GM12892 (cell line): Measurements from ENCODE around the gene TRIM33.
"Not testable (repeated sequence)": the region's sequence is repeated elsewhere in the genome, so short reads cannot be mapped to it uniquely, and the experiment has no call there.

Source experiments
- DNase-seq: peaks from one replicate; pipeline ENCODE4 v3.0.0; 2011; ENCODE audit not compliant: insufficient read length
- FAIRE-seq: peaks from 2 replicates; lab custom pipeline; 2011; peaks lifted over from hg19 to GRCh38; lab: Jason Lieb, UNC
- POLR2A ChIP-seq: IDR thresholded peaks from 2 replicates; pipeline ENCODE4 v1.6.1; 2011; ENCODE audit warnings: low read depth, low read length, control low read depth
- POLR2AphosphoS5 ChIP-seq: IDR thresholded peaks from 2 replicates; pipeline ENCODE4 v1.6.1; 2011; ENCODE audit warnings: low read depth, low read length, control low read depth
- TAF1 ChIP-seq: IDR thresholded peaks from 2 replicates; pipeline ENCODE4 v1.6.1; 2011; ENCODE audit warnings: low read depth, mild to moderate bottlenecking, control low read depth, low read length, borderline replicate concordance

TRIM33 gene

DNA sequence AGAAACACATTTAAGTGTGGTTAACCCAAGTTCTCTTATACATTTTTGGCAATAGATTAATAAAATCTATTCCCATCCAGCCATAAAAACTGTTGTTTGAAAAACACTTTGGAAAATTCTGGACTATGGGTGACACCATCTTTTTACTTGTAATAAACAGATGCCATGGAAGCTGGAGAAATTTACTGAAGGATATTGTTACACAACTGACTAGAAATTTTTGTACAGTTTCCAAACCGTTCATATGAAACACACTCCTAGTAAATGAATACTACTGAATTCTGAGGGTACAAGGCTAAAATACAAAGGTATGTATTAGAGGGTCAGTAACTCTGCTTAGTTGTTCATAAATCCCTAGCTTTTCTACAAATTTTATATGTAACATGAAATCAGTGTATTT lies 48.7 kb downstream of the TRIM33 start:
- no peak for TF ChIP-seq POLR2A
- no peak for TF ChIP-seq POLR2AphosphoS5
- TF ChIP-seq TAF1: no peak
- DNase-seq (no peak), FAIRE-seq (no peak)

DNA sequence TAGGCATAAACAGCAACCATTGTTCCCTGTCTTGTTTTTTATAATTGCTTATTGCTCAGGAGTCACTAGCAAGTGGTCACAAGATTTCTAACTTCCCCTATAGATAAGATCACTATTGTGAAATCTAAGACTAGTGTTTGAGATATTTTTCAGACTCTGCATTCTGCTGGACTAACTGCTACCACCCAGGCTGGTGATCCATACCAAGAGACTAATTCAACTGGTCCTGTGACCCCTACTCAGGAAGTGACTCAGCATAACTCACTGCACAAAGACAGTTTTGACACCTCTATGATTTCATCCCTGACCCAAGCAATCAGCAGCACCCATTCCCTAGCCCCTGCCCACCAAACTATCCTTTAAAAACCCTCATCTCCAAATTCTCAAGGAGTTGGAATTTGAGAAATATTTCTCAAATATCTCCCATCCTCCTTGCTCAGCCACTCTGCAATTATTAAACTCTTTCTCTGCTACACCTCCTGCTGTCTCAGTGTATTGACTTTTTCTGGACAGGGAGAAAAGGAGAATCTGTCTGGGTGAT lies 52.7 kb downstream of the TRIM33 start:
- no peak for DNase-seq
- TF ChIP-seq POLR2AphosphoS5 (no peak), POLR2A (no peak), TAF1 (no peak)
- FAIRE-seq: no peak

DNA sequence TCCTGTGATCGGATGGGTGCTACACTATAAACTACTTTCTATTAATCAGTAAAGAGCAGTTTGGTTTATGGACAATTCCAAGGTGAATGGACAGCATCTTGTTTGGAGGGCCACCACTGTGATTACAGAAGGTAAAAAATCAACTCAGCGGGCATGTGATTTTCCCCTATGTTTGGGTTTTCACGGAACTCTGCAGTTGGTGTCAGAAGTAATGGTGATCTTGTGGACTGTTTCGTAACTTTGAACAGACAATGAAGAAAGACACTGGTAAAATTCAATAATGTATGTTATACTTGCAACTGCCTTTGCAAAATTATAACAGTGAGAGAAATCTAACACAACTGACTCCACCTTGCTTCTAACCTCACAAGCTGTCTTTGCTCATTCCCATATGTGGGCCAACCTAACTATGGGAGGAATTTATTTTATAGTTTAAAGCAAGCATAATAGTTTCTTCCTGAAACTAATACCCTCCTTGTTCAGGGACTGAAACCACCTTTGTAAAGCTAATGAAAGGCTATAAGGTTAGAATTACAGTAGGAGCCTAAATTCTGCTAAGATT lies 53.2 kb downstream of the TRIM33 start:
- DNase-seq: no peak
- TF ChIP-seq TAF1: no peak
- no peak for TF ChIP-seq POLR2AphosphoS5
- TF ChIP-seq POLR2A: no peak
- no peak for FAIRE-seq

DNA sequence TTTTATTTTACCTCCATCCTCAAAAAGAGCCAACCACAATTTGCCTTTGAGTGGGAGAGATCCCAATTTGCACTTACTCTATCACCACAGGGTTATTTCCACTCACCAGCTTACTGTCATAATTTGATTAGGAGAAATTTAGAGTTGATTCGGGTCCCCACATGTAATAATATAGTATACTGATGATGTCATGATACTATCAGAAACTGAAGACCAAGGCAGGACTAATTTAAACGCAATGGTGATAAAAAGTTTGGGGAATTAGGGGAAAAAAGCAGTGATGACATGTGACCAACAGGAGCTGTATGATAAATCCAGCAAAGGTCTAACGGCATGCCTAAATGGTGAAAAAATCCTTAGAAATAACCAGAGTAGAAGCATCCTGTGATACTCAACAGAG lies 54.4 kb downstream of the TRIM33 start:
- no peak for FAIRE-seq
- TF ChIP-seq TAF1: no peak
- no peak for TF ChIP-seq POLR2AphosphoS5
- TF ChIP-seq POLR2A: no peak
- DNase-seq: no peak

DNA sequence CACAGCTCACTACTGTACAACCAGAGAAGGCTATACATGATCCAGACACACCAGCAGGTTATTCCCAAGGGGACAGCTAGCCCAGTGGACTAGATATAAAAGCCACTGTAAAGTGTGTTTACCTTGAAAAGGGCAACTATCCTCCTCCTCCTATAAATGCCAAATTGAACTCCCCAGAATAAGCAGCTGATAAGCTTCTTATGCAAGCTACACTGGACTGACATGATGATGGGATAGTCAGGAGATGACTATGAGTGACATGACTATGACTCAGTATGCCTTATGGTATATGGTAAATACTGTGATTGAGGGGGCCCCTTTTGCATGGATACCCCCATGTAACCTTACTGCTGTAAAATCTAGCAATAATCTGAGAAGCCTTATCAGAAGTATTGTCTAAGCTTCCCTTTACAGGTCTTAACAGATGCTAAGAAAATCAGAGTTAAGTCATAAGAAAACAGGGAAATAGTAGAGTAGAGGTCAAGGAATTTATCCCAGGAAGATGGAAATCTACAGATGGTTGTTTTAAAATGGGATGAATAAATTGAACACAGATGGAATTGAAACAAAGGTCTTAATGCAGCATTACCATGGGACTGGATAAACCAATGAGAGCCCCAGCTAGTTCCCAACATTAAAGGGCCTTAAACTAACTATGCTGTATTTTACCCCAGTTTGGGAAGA lies 55.8 kb downstream of the TRIM33 start:
- FAIRE-seq (no peak), DNase-seq (no peak)
- TF ChIP-seq TAF1 (no peak), POLR2A (no peak), POLR2AphosphoS5 (no peak)

DNA sequence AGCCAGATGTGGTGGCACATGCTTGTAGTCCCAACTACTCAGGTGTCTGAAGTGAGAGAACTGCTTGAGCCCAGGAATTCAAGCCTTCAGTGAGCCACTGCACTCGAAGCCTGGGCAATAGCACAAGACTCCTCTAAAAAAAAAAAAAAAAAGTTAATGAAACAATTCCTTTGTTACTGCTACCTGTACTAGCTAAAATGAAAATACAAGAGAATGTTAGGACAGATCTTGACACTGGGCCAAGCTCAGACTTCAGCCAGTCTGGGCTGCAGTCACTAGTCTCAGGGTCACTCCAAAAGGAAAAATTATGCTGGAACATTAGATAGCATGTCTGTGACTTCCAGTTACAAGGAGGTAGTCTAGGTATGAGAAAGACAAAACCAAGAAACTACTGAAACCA lies 56.5 kb downstream of the TRIM33 start:
- FAIRE-seq: no peak
- no peak for TF ChIP-seq POLR2A

DNA sequence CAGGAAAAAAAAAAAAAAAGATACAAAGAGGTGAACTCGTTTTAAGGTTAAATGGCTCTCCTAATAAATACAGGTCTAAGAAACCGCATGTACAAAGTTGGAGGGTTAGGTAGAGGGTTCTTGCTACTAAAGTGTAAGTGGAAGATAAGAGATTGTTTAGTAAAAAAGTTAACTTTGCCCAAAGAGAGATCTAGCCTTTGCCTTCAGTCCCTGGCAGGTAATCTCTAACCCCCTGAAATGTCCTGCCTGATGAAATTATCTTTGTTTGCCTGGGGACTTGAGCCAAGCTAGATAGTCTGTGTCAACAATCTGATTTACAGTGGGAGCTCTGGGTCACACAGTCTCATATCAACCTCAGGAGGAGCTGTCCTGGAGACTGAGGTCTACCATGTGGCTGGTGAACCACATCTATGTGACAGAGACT lies 57.6 kb downstream of the TRIM33 start:
- TF ChIP-seq TAF1: no peak
- TF ChIP-seq POLR2A: no peak
- no peak for TF ChIP-seq POLR2AphosphoS5
- FAIRE-seq (no peak), DNase-seq (no peak)

More for the DNA sequence above, 56.5 kb downstream of the TRIM33 start:
- no peak for DNase-seq

DNA sequence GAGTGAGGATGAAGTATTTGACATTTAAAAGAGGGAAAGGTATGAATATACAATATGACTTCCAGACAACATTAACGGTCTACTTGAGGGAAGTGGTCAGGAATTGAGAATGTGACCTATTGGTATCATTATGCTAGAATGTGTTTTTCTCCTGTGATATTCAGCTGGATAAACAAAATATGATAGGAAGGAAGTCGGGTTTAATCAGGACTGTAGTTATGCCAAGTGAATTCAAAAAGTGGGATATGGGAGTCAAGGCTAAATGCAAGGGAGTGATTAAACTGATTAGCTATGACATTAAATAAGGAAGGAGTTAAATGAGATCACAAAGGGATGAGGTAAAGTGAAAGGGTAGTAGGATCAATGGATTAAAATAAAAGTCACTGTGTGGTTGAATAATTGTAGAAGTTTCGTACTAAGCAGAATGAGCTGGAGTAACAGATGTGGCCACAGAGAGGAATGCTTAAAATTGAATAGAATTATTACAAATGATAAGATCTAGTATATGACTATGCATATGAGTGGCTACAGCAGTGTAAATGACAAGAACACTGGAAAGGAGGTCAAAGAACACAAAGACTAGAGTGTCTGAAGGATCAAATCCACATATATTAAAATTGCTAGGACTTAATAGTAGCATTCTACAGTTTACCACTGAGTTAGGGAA lies 62.5 kb downstream of the TRIM33 start:
- FAIRE-seq: no peak
- TF ChIP-seq TAF1: no peak
- no peak for TF ChIP-seq POLR2A
- TF ChIP-seq POLR2AphosphoS5: no peak
- no peak for DNase-seq

DNA sequence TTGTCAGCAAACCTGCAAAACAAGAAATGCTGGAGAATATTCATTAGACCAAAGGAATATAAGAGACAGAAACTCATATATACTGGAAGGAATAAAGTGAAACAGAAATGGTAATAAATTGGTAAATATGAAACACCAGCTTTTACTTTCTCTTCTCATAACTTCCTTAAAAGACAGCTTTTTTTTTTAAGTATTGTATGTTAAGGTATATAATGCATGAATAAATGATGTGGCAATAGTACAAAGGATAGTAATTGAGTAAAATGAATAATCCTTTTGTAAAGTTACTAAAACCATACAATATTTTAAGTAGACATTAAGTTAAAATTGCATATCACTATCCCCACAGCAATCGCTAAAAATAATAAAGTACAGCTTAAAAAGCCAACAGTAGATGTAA lies 64.8 kb downstream of the TRIM33 start:
- TF ChIP-seq POLR2AphosphoS5 (no peak), POLR2A (no peak), TAF1 (no peak)
- no peak for DNase-seq
- no peak for FAIRE-seq

DNA sequence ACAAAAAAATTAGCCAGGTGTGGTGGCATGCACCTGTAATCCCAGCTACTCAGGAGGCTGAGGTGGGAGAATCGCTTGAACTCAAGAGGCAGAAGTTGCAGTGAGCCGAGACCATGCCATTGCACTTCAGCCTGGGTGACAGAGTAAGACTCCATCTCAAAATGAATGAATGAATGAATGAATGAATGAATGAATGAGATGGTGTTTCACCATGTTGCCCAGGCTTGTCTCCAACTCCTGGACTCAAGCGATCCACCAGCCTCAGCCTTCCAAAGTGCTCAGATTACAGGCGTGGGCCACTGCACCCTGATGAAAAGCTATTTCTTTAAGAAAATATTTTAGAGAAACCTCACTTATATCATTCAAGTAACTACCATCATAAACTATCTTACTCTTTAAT lies 67.8 kb downstream of the TRIM33 start:
- FAIRE-seq, DNase-seq: not testable (repeated sequence)

DNA sequence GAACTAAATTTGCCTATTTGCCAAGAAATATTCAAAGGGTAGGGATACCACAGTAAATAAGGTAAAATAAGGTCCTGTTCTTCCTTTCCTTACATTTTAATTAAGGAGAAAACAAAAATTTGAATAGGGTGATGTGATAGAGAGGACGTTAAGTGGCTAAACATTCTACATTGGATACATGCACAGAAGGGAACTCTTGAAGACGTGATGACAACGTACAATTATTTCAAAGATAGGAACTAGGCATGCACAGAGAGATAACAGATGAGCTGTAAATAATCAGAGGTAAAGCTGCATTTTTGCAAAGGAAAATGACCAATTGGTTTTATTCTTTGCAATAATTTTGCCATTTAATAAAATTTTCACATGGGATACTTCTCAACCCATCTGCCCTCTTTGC lies 69.7 kb downstream of the TRIM33 start:
- DNase-seq: no peak
- FAIRE-seq: no peak
- no peak for TF ChIP-seq TAF1
- TF ChIP-seq POLR2A: no peak

DNA sequence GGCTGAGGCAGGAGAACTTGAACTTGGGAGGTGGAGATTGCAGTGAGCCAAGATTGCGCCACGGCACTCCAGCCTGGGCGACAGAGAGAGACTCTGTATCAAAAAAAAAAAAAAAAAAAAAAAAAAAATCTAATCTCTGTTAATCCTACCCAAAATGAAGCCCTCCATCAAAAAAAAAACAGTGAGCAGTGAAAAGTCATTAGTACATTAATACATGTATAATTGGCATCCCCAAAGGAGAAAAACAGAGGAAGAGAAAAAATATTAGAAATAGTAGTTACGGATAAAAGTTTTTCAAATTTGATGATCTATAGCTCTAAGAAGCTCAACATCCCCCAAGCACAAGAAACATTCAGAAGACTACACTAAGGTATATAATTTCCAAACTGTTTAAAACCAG lies 71.6 kb downstream of the TRIM33 start:
- TF ChIP-seq POLR2AphosphoS5 (no peak), TAF1 (no peak)
- DNase-seq (no peak), FAIRE-seq (no peak)
